Measurements from ENCODE around the gene SFTPD. TPM values are rescaled to one million over a fixed set of nuclear protein-coding genes. Genes with fewer than 3 reads are reported as not detected.
A peak's percentile ranks its signal among the peaks of the same experiment; 100 is the strongest.

SFTPD gene
- polyA plus RNA-seq, 4 donors, result 0.46 to 1.5 (median 0.93) TPM

DNA sequence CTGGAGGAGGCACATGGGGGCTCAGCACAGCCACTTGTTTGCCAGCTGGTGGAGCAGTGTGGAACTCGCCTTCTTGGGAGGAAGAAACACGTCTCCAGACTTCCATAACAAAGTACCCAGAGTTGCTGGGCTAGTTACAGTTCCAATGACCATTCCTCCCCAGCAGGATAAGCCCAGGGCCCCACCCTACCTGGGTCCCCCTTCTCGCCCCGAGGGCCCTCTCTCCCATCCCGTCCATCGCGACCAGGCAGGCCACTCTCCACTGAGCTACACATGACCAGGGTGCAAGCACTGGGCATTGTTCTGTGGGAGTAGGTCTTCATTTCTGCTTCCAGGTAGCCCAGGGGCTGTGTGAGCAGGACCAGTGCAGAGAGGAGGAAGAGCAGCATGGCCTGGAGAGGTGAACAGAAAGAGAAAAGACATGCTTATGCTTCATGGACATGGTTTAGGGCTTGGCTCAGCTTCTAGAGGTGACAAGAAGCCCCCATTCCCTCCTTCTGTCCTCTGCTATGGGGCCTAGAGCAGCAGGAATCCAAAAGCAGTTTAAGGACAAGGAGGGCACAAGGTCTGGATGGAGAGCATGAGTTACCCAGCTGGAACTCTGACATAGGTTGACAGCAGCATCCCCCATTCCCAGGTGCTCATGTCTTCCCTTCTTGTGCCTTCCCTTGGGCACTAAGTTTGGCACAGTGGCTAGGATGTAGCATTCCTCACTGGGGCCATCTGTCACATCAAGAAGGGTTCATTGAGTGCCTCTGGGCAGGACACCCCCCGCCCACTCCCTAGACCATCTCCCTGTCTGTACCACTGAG lies 2.4 kb downstream of the SFTPD start:
- DNase-seq (ENCODE audit: low read depth in 4 of 4, low spot score in 3 of 4), result no peak

GRCh38 chr10:79944428-79945395 lies 4.2 kb downstream of the SFTPD start:
- DNase-seq (ENCODE audit: low read depth in 4 of 4, low spot score in 3 of 4), result no peak

DNA sequence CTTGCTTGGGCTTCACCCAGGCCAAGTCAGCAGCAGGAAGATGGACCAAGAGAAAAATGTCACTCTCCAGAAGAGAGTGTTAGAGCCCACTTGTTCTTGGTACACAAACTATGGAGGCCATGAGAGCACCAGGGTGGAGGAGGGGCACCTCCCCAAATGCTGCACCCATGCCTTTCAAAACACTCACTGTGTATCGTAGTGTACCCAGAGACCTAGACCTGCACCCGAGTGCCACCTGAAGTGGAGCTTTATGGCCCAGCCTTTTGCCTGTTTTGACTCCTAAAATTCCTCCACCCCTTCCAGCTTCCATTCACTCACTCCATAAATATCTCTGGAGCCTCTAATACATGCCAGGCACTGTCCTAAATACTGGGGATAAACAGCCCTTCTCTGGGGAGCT lies 5.0 kb downstream of the SFTPD start:
- no peak for DNase-seq (ENCODE audit: low read depth in 4 of 4, low spot score in 3 of 4)

GRCh38 chr10:79942261-79943185 lies 6.4 kb downstream of the SFTPD start:
- DNase-seq (ENCODE audit: low read depth in 4 of 4, low spot score in 3 of 4), result no peak

- DNase-seq (ENCODE audit: low read depth in 4 of 4, low spot score in 3 of 4), result no peak
These were observed 7.2 kb downstream of the SFTPD start for GRCh38 chr10:79941585-79942210.

- no peak for DNase-seq (ENCODE audit: low read depth in 4 of 4, low spot score in 3 of 4)
These were observed 7.8 kb downstream of the SFTPD start for GRCh38 chr10:79941146-79941545.

GRCh38 chr10:79940431-79940830 lies 8.5 kb downstream of the SFTPD start:
- DNase-seq (ENCODE audit: low read depth in 4 of 4, low spot score in 3 of 4), result no peak

- no peak for DNase-seq (ENCODE audit: low read depth in 4 of 4, low spot score in 3 of 4)
These were observed 8.9 kb downstream of the SFTPD start for GRCh38 chr10:79939969-79940368.

DNA sequence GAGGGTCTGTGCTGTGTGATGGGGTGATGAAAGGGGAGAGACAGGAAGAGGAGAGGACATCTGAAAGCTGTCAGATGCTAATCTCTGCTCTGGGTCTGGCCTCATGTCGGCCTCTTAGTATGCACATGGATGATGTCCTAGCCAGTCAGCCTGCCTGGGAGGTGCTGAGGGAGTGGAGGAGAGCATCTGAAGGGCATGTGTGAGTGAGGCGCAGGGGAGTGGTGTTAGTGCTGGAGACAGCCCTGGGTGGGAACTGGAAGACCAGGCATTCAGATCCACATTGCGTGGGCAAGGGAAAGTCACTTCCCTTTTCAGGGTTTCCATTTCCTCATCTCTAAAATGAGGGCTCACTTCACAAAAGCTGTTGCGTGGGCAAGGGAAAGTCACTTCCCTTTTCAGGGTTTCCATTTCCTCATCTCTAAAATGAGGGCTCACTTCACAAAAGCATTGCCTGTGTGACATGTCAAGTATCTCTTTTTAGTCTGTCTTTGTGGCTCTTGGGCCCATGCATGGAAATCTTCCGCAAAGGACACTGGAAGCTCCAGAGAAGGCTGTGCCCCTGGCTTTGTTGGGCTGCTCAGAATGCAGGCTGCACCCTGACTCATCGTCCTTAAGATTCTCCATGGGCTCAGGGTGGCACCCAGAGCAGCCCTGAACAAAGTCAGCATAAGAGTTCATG lies 10.0 kb downstream of the SFTPD start:
- no peak for DNase-seq (ENCODE audit: low read depth in 4 of 4, low spot score in 3 of 4)

DNA sequence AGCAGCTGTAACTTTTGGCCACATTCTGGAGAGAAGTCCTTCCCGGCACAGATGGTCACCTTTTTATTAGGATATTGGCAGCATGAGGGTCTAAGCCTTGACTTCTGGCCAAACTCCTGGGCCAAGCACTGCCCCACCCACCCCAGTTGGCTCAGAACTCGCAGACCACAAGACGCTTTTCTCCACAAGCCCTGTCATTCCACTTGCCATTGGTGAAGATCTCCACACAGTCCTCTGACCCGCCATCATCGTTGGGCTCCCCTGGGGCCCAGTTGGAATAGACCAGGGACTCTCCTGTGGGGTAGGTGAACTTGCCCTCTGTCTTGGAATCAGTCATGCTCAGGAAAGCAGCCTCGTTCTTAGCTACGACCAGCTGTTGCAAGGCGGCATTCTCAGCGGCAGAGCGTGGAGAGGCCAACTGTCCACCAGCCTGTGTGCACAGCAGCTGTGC lies 11.2 kb downstream of the SFTPD start:
- DNase-seq (ENCODE audit: low read depth in 4 of 4, low spot score in 3 of 4), result no peak

DNA sequence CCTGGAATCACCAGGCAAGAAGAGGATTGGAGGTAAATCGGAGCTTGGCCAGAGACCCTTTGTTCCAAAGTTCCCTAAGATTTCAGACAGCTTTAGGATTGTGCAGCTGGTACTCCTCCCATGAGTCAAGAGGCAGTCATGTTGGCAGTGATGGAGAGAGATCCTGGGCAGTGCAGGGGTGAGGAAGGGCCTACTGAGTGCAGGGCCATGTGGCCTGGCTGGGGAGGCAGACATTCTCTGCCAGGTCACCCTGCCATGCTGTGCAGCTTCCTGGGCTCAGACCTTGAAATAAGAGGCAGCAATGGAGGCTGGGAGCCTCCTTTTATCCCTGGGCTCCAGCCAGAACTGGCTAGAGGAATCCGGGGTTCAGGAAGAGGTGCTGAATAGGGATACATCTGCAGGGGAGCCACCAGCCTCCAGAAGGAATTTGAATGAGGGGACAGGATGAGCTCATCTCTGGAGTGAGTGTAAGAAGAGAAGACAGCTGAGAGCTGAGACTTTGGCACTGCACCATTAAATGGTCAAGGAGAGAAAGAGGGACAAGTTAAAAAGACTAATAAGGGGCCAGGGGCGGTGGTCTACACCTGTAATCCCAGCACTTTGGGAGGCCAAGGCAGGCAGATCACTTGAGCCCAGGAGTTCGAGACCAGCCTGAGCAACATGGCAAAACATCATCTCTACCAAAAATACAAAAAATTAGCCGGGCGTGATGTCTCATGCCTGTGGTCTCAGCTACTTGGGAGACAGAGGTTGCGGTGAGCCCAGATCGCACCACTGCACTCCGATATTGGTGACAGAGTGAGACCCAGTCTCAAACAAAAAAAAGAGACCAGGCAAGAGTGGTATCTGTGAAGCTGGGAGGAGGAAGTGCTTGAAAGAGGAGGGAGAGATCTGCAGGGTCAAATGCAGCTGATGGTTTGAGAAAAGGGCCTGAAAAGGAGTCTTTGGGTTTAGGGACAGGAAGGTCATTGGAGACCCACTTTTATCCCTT lies 12.0 kb downstream of the SFTPD start:
- no peak for DNase-seq (ENCODE audit: low read depth in 4 of 4, low spot score in 3 of 4)

GRCh38 chr10:79933961-79934360 lies 14.9 kb downstream of the SFTPD start:
- no peak for DNase-seq (ENCODE audit: low read depth in 4 of 4, low spot score in 3 of 4)

DNA sequence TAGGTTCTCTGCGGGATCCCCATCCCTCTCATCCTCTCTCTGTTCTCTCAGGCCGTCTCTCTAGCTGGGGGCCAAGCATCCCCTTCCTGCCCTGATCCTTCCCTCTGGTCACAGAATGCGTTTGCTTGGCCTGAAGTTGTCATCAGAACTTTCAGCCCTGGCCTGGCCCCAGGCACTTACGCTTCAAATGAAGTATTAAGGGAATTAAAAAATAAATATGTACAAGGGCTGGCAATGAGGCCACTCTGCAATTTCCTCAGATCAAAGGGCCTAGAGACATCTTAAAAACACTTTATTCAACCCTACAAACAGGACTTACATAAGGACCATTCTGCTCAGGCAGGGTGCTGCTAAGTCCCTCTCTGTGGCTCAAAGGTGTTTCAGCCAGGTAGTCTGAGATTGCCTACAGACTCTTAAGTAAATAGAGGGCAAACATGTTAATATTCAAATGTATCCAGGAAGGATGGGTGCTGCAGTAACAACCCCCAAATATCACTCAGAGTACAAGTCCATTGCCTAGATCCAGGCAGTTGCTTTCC lies 16.0 kb downstream of the SFTPD start:
- no peak for DNase-seq (ENCODE audit: low read depth in 4 of 4, low spot score in 3 of 4)

DNA sequence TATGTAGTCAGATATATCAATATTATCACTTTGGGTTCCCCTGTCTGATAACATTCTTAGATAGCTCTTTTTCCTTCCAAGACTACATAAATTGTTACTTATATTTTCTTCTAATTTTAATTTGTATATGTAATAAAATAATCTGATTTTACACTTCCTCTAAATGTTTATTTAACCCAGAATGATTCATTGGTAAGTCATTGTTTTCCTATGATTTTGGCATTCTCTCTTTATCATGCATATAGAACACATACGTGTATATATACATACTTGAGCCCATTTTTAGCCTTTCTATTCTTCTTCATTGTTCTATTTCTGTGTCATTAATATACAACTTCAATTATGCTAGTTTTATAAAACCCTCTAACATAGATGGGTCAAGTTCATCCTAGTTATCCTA lies 16.6 kb downstream of the SFTPD start:
- DNase-seq (ENCODE audit: low read depth in 4 of 4, low spot score in 3 of 4), result no peak

GRCh38 chr10:79930751-79931150 lies 18.2 kb downstream of the SFTPD start:
- DNase-seq (ENCODE audit: low read depth in 4 of 4, low spot score in 3 of 4), result no peak

DNA sequence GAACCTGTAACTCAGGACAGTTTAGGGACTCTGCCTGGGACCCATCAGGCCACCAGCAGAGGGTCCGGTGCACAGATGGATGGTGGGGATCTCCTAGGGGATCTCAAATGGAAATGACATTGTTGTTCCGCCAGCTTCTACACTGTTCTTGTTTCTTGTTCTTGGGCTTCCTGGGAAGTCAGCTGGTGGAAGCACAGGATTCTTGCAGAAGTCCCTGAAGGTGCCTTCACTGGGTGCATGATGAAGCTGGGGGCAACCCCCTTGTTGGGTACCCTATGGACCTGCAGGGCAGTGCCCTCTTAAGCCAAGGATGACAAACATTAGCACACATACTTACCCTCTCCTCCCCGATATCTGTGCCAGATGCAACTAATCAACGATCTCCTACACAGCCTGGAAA lies 18.6 kb downstream of the SFTPD start:
- no peak for DNase-seq (ENCODE audit: low read depth in 4 of 4, low spot score in 3 of 4)

- peak; percentile 50 to 67 (median 61) for DNase-seq (ENCODE audit: low read depth in 4 of 4, low spot score in 3 of 4)
These were observed 19.4 kb downstream of the SFTPD start for GRCh38 chr10:79929409-79929904.
